Loucy (cell line): Measurements from ENCODE around the gene PGAP6.
"Not testable (repeated sequence)": the region's sequence is repeated elsewhere in the genome, so short reads cannot be mapped to it uniquely, and the experiment has no call there.

Experiments
- H2AFZ ChIP-seq: fragments of 200-600 bp; sonication (generic); 2 replicates; pipeline ENCODE4 v1.6.0; 2016; ENCODE audit warnings: antibody characterized with exemption, mild to moderate bottlenecking, low read length, moderate library complexity
- H3F3A ChIP-seq: fragments of 200-600 bp; 2 replicates; pipeline ENCODE4 v1.6.0; 2016; ENCODE audit warnings: antibody characterized with exemption, low read depth, mild to moderate bottlenecking
- H3K27me3 ChIP-seq: fragments of 200-600 bp; sonication (generic); 2 replicates; pipeline ENCODE4 v1.6.1; 2014; ENCODE audit warnings: low read length, mild to moderate bottlenecking; ENCODE audit not compliant: insufficient read depth, poor library complexity, severe bottlenecking
- H3K36me3 ChIP-seq: fragments of 200-600 bp; sonication (generic); 2 replicates; pipeline ENCODE4 v1.6.1; 2016; ENCODE audit warnings: low read length; ENCODE audit not compliant: insufficient read depth
- H3K4me1 ChIP-seq: fragments of 200-600 bp; sonication (generic); 2 replicates; pipeline ENCODE4 v1.5.1; 2014; ENCODE audit warnings: low read length, mild to moderate bottlenecking; ENCODE audit not compliant: insufficient read depth, poor library complexity, severe bottlenecking
- H3K4me2 ChIP-seq: fragments of 200-600 bp; sonication (generic); 2 replicates; pipeline ENCODE4 v1.6.0; 2014; ENCODE audit warnings: antibody characterized with exemption, low read length, low read depth, mild to moderate bottlenecking; ENCODE audit not compliant: poor library complexity, severe bottlenecking
- H3K4me3 ChIP-seq: fragments of 200-600 bp; sonication (generic); 2 replicates; pipeline ENCODE4 v1.5.1; 2014; ENCODE audit warnings: low read length, mild to moderate bottlenecking, mixed read lengths; ENCODE audit not compliant: poor library complexity, severe bottlenecking
- H3K79me2 ChIP-seq: fragments of 200-600 bp; sonication (generic); 2 replicates; pipeline ENCODE4 v1.6.1; 2014; ENCODE audit warnings: low read length; ENCODE audit not compliant: insufficient read depth
- H3K9ac ChIP-seq: fragments of 200-600 bp; sonication (generic); 2 replicates; pipeline ENCODE4 v1.6.0; 2014; ENCODE audit warnings: mild to moderate bottlenecking, low read depth, low read length, moderate library complexity; ENCODE audit not compliant: poor library complexity, severe bottlenecking
- H3K9me2 ChIP-seq: fragments of 200-600 bp; sonication (generic); replicated peaks from 2 replicates; pipeline ENCODE4 v1.6.1; 2016; ENCODE audit warnings: low read depth, low read length, mixed read lengths
- H3K9me3 ChIP-seq: fragments of 200-600 bp; sonication (generic); 2 replicates; pipeline ENCODE4 v1.6.1; 2014; ENCODE audit warnings: mild to moderate bottlenecking, antibody characterized with exemption, low read length, low read depth; ENCODE audit not compliant: insufficient read depth
- H4K20me1 ChIP-seq: fragments of 200-600 bp; sonication (generic); 2 replicates; pipeline ENCODE4 v1.6.0; 2014; ENCODE audit warnings: antibody characterized with exemption, low read length, mild to moderate bottlenecking; ENCODE audit not compliant: insufficient read depth, poor library complexity, severe bottlenecking
- CTCF ChIP-seq: fragments of 200-600 bp; sonication (generic); conservative IDR thresholded peaks from 2 replicates; pipeline ENCODE4 v1.5.1; 2014; ENCODE audit warnings: mild to moderate bottlenecking, antibody characterized with exemption, low read length
- EZH2phosphoT487 ChIP-seq: fragments of 200-600 bp; IDR thresholded peaks from 2 replicates; pipeline ENCODE4 v1.6.1; 2018; ENCODE audit warnings: antibody characterized with exemption, mild to moderate bottlenecking, moderate library complexity, borderline replicate concordance

PGAP6 gene

GRCh38 chr16:345772-346171 lies 36.0 kb downstream of the PGAP6 start:
- TF ChIP-seq CTCF, result no peak
- TF ChIP-seq EZH2phosphoT487, result no peak
- peaks cover 39% of the 10 kb centered on the region for H3K4me1 ChIP-seq
- H4K20me1 ChIP-seq, result peaks cover 4% of the 10 kb centered on the region

GRCh38 chr16:342455-343213 lies 39.1 kb downstream of the PGAP6 start:
- Histone ChIP-seq H3K9me2 (no peaks in the 10 kb centered on the region), H3K4me3 (no peak overlapping the region), H3K27me3 (no peaks in the 10 kb centered on the region), H3K9ac (no peak overlapping the region), H3K36me3 (no peaks in the 10 kb centered on the region; the same call in 1 of the 2 replicates), H3K79me2 (peaks cover 54% of the 10 kb centered on the region; the same call in 1 of the 2 replicates), H2AFZ (no peak overlapping the region), H4K20me1 (no peaks in the 10 kb centered on the region), H3K9me3 (no peaks in the 10 kb centered on the region), H3F3A (no peaks in the 10 kb centered on the region), H3K4me2 (peak overlapping the region; percentile 42), H3K4me1 (peaks cover 28% of the 10 kb centered on the region)
- TF ChIP-seq EZH2phosphoT487 (no peak), CTCF (no peak)

More at GRCh38 chr16:345772-346171, 36.0 kb downstream of the PGAP6 start:
- H3K36me3 ChIP-seq, result no peaks in the 10 kb centered on the region; the same call in 1 of the 2 replicates
- no peaks in the 10 kb centered on the region for H3F3A ChIP-seq
- no peak overlapping the region for H2AFZ ChIP-seq
- no peaks in the 10 kb centered on the region for H3K9me2 ChIP-seq
- peaks cover 58% of the 10 kb centered on the region for H3K79me2 ChIP-seq
- H3K27me3 ChIP-seq, result no peaks in the 10 kb centered on the region
- no peak overlapping the region for H3K4me3 ChIP-seq
- H3K9ac ChIP-seq, result no peak overlapping the region
- no peaks in the 10 kb centered on the region for H3K9me3 ChIP-seq
- no peak overlapping the region for H3K4me2 ChIP-seq

- not testable (repeated sequence) for H2AFZ ChIP-seq, H4K20me1 ChIP-seq, H3K4me3 ChIP-seq, H3K36me3 ChIP-seq, H3F3A ChIP-seq, H3K9me3 ChIP-seq, H3K9ac ChIP-seq, H3K27me3 ChIP-seq, H3K9me2 ChIP-seq
- Histone ChIP-seq H3K79me2 (peaks cover 53% of the 10 kb centered on the region; the same call in 1 of the 2 replicates), H3K4me2 (peak overlapping the region; percentile 42), H3K4me1 (peaks cover 22% of the 10 kb centered on the region)
These were observed 39.8 kb downstream of the PGAP6 start for GRCh38 chr16:341974-342336.

- not testable (repeated sequence) for H4K20me1 ChIP-seq
These were observed 40.4 kb downstream of the PGAP6 start for GRCh38 chr16:341095-341973.

More at GRCh38 chr16:341095-341973, 40.4 kb downstream of the PGAP6 start:
- not testable (repeated sequence) for H3K9me2 ChIP-seq, H3F3A ChIP-seq, H3K9me3 ChIP-seq, H3K36me3 ChIP-seq, H3K27me3 ChIP-seq, H3K4me3 ChIP-seq, H2AFZ ChIP-seq, H3K9ac ChIP-seq, H3K4me2 ChIP-seq
- peaks cover 22% of the 10 kb centered on the region for H3K4me1 ChIP-seq
- peaks cover 49% of the 10 kb centered on the region; the same call in 1 of the 2 replicates for H3K79me2 ChIP-seq
